Left renal pelvis (tissue), 4 donors: ENCODE data around the gene TMEFF2. TPM values are rescaled to one million over a fixed set of nuclear protein-coding genes. Genes with fewer than 3 reads are reported as not detected.
"Not testable (repeated sequence)": the region's sequence is repeated elsewhere in the genome, so short reads cannot be mapped to it uniquely, and the experiment has no call there.

ENCODE experiments used
- DNase-seq, 4 donors: peaks; one replicate each; pipeline ENCODE4 v3.0.0-alpha.2; 2013; ENCODE audit warnings: low read depth in 4 of 4, low spot score in 3 of 4
- polyA plus RNA-seq, 4 donors: library from polyadenylated mRNA; unstranded; fragments of 120-200 nt; gene quantifications; one replicate each; pipeline ENCODE4 v1.2.1, GENCODE V29; 2013; ENCODE audit not compliant: insufficient read length in 4 of 4

Gene TMEFF2
- polyA plus RNA-seq, 4 donors, result 5.7 to 20.9 (median 11.2) TPM

- DNase-seq, result not testable (repeated sequence)
Observed at GRCh38 chr2:192132604-192133003, 62.1 kb downstream of the TMEFF2 start.

GRCh38 chr2:192130312-192130711 is 64.4 kb downstream of the TMEFF2 start:
- DNase-seq, result not testable (repeated sequence)

GRCh38 chr2:192128655-192129054 is 66.1 kb downstream of the TMEFF2 start:
- no peak for DNase-seq

GRCh38 chr2:192127434-192127833 is 67.3 kb downstream of the TMEFF2 start:
- DNase-seq, result no peak

- no peak for DNase-seq
Observed at GRCh38 chr2:192126912-192127311, 67.8 kb downstream of the TMEFF2 start.

GRCh38 chr2:192126426-192126825 is 68.3 kb downstream of the TMEFF2 start:
- no peak for DNase-seq

GRCh38 chr2:192124571-192124970 is 70.2 kb downstream of the TMEFF2 start:
- DNase-seq, result no peak

GRCh38 chr2:192123847-192124246 is 70.9 kb downstream of the TMEFF2 start:
- DNase-seq, result no peak

GRCh38 chr2:192122946-192123345 is 71.8 kb downstream of the TMEFF2 start:
- DNase-seq, result no peak

GRCh38 chr2:192122141-192122540 is 72.6 kb downstream of the TMEFF2 start:
- no peak for DNase-seq

GRCh38 chr2:192119536-192119935 is 75.2 kb downstream of the TMEFF2 start:
- no peak for DNase-seq

GRCh38 chr2:192117705-192118104 is 77.0 kb downstream of the TMEFF2 start:
- DNase-seq, result no peak

GRCh38 chr2:192111536-192111935 is 83.2 kb downstream of the TMEFF2 start:
- DNase-seq, result not testable (repeated sequence)

GRCh38 chr2:192099742-192100141 is 95.0 kb downstream of the TMEFF2 start:
- DNase-seq, result no peak

GRCh38 chr2:192098814-192099491 is 95.8 kb downstream of the TMEFF2 start:
- DNase-seq, result no peak

- DNase-seq, result no peak
Observed at GRCh38 chr2:192091476-192091875, 103.3 kb downstream of the TMEFF2 start.

- DNase-seq, result no peak
Observed at GRCh38 chr2:192090911-192091310, 103.8 kb downstream of the TMEFF2 start.

- DNase-seq, result no peak
Observed at GRCh38 chr2:192087398-192087958, 107.3 kb downstream of the TMEFF2 start.

- DNase-seq, result no peak
Observed at GRCh38 chr2:192082121-192082520, 112.6 kb downstream of the TMEFF2 start.

GRCh38 chr2:192080096-192080495 is 114.6 kb downstream of the TMEFF2 start:
- not testable (repeated sequence) for DNase-seq

GRCh38 chr2:192073878-192074277 is 120.9 kb downstream of the TMEFF2 start:
- no peak for DNase-seq

- no peak for DNase-seq
Observed at GRCh38 chr2:192072778-192073177, 122.0 kb downstream of the TMEFF2 start.

- no peak for DNase-seq
Observed at GRCh38 chr2:192072261-192072660, 122.5 kb downstream of the TMEFF2 start.
